Measurements from ENCODE around the gene MATN4. TPM values are rescaled to one million over a fixed set of nuclear protein-coding genes. Genes with fewer than 3 reads are reported as not detected.

MATN4 gene
- total and polyA plus RNA-seq, 2 of the 13 experiments (the other 11 are each of a cell fraction or from before 2014, with no cell fraction given) = not detected

GRCh38 chr20:45347936-45348778 is 40.1 kb upstream of the MATN4 start, which contains the start of gene SDC4 (continued):
- TF ChIP-seq SNAPC4 (CRISPR knock-in tag; IDR thresholded peaks at IDR 0.05) (no peak), ZBTB44 (CRISPR knock-in tag; IDR thresholded peaks at IDR 0.05) (no peak), RBFOX2 (IDR thresholded peaks at IDR 0.05; ENCODE audit: low read depth, low read length) (peak; percentile 98), U2AF1 (optimal IDR thresholded peaks at IDR 0.05; ENCODE audit: low read depth, low read length) (no peak), RERE (CRISPR knock-in tag; IDR thresholded peaks at IDR 0.05; ENCODE audit: low read depth) (no peak), CHD4 (IDR thresholded peaks at IDR 0.05; ENCODE audit: borderline replicate concordance, low read length) (no peak), HIVEP1 (CRISPR knock-in tag; IDR thresholded peaks at IDR 0.05) (peak; percentile 56; the same call in 1 of the 2 replicates), ZNF850 (CRISPR knock-in tag; conservative IDR thresholded peaks at IDR 0.05) (0 out of 2 replicates have a peak, but pooled peaks have one; percentile 14), ONECUT2 (CRISPR knock-in tag; IDR thresholded peaks at IDR 0.05) (no peak), ZBTB1 (CRISPR knock-in tag; IDR thresholded peaks at IDR 0.05; ENCODE audit: borderline replicate concordance) (no peak), ZNF768 (CRISPR knock-in tag; IDR thresholded peaks at IDR 0.05) (peak; percentile 80; the same call in 1 of the 2 replicates), MATR3 (CRISPR knock-in tag; IDR thresholded peaks at IDR 0.05) (no peak), DNMT3B (CRISPR knock-in tag; conservative IDR thresholded peaks at IDR 0.05) (peak; percentile 87; the same call in 1 of the 2 replicates), ZNF781 (CRISPR knock-in tag; IDR thresholded peaks at IDR 0.05; ENCODE audit: borderline replicate concordance, not compliant biosample characterization) (peak; percentile 85)
